A549 (cell line): ENCODE results near the gene KRT40.

Experiments
- CEBPB ChIP-seq, 2 experiments: fragments of >200 bp in 1 of 2; sonication (Bioruptor Twin) in 1 of 2; formaldehyde crosslinking in 1 of 2; IDR thresholded peaks; 2 replicates each; pipeline ENCODE4 v1.6.1; 2012 to 2016
- POLR2AphosphoS2 ChIP-seq: conservative IDR thresholded peaks from 2 replicates; pipeline ENCODE4 v1.6.1; 2012; ENCODE audit warnings: low read length, improper control_type of control experiment, inconsistent platforms
- TF ChIP-seq, protein P1 (sequence below): fragments of >200 bp; sonication (Bioruptor Twin); formaldehyde crosslinking; IDR thresholded peaks from 3 replicates; pipeline ENCODE4 v1.5.1; 2016

DNA sequence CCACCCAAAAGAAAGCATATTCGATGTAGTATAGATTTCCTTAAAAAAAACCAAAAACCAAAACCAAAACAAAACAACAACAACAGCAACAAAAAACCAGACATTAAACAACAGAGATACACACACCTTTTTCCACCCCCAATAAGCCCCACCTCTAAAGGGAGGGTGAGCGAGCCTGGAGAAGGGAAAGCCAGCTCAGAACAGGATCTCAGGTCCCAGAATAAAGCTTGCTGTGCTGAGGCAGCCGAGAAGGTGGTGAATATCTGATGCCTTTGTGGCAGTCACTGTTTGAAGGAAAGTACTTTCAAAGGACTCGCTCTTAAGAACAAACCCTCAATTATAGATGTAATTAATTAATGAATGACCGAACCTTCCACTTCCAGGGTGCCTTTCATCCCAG is 47.1 kb downstream of the KRT40 start:
- TF ChIP-seq, protein P1, sequence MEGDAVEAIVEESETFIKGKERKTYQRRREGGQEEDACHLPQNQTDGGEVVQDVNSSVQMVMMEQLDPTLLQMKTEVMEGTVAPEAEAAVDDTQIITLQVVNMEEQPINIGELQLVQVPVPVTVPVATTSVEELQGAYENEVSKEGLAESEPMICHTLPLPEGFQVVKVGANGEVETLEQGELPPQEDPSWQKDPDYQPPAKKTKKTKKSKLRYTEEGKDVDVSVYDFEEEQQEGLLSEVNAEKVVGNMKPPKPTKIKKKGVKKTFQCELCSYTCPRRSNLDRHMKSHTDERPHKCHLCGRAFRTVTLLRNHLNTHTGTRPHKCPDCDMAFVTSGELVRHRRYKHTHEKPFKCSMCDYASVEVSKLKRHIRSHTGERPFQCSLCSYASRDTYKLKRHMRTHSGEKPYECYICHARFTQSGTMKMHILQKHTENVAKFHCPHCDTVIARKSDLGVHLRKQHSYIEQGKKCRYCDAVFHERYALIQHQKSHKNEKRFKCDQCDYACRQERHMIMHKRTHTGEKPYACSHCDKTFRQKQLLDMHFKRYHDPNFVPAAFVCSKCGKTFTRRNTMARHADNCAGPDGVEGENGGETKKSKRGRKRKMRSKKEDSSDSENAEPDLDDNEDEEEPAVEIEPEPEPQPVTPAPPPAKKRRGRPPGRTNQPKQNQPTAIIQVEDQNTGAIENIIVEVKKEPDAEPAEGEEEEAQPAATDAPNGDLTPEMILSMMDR: no peak
- TF ChIP-seq POLR2AphosphoS2 (no peak), CEBPB (IDR thresholded peaks at IDR 0.05) (no peak)
